H9 (cell line): ENCODE data around the gene CERS4. TPM values are rescaled to one million over a fixed set of nuclear protein-coding genes. Genes with fewer than 3 reads are reported as not detected.

Source experiments
- DNase-seq: peaks from one replicate; pipeline ENCODE4 v3.0.0-alpha.2; 2017
- H2AFZ ChIP-seq: one replicate; pipeline ENCODE4 v1.6.1; 2013; ENCODE audit warnings: mild to moderate bottlenecking, low read length, control low read depth, moderate library complexity
- H2AK5ac ChIP-seq: 2 replicates; pipeline ENCODE4 v1.6.1; 2013; ENCODE audit warnings: low read length, control low read depth, mixed read lengths; ENCODE audit not compliant: insufficient read length
- H2BK120ac ChIP-seq: one replicate; pipeline ENCODE4 v1.6.1; 2013; ENCODE audit warnings: low read depth, mild to moderate bottlenecking, low read length, control low read depth, inconsistent platforms; ENCODE audit not compliant: poor library complexity, severe bottlenecking
- H2BK12ac ChIP-seq: 2 replicates; pipeline ENCODE4 v1.6.1; 2013; ENCODE audit warnings: low read length, control low read depth, mixed read lengths, low read depth; ENCODE audit not compliant: insufficient read length
- H2BK15ac ChIP-seq: 2 replicates; pipeline ENCODE4 v1.6.1; 2013; ENCODE audit warnings: low read depth, low read length, control low read depth
- H2BK20ac ChIP-seq: one replicate; pipeline ENCODE4 v1.6.1; 2013; ENCODE audit warnings: low read depth, mild to moderate bottlenecking, low read length, control low read depth, inconsistent platforms; ENCODE audit not compliant: poor library complexity, severe bottlenecking
- H2BK5ac ChIP-seq: 2 replicates; pipeline ENCODE4 v1.6.1; 2013; ENCODE audit warnings: low read length, control low read depth, mixed read lengths; ENCODE audit not compliant: insufficient read length
- H3K14ac ChIP-seq: 2 replicates; pipeline ENCODE4 v1.6.1; 2013; ENCODE audit warnings: low read length, control low read depth; ENCODE audit not compliant: insufficient read depth
- H3K18ac ChIP-seq: 2 replicates; pipeline ENCODE4 v1.6.1; 2013; ENCODE audit warnings: low read depth, mild to moderate bottlenecking, mixed read lengths, low read length, control low read depth; ENCODE audit not compliant: insufficient read length
- H3K23ac ChIP-seq: 2 replicates; pipeline ENCODE4 v1.6.1; 2013; ENCODE audit warnings: low read length, control low read depth, mixed read lengths, low read depth; ENCODE audit not compliant: insufficient read length
- H3K23me2 ChIP-seq: 2 replicates; pipeline ENCODE4 v1.6.1; 2013; ENCODE audit warnings: low read depth, mild to moderate bottlenecking, mixed read lengths, low read length, control low read depth; ENCODE audit not compliant: insufficient read length, poor library complexity, severe bottlenecking
- H3K27ac ChIP-seq: 2 replicates; pipeline ENCODE4 v1.5.1; 2013; ENCODE audit warnings: low read length, control low read depth, mixed read lengths, low read depth; ENCODE audit not compliant: insufficient read length
- H3K27me3 ChIP-seq: 2 replicates; pipeline ENCODE4 v1.6.1; 2013; ENCODE audit warnings: low read length, control low read depth, inconsistent platforms; ENCODE audit not compliant: insufficient read depth
- H3K4ac ChIP-seq: 2 replicates; pipeline ENCODE4 v1.6.1; 2013; ENCODE audit warnings: low read depth, mild to moderate bottlenecking, control low read depth, inconsistent platforms, low read length, moderate library complexity
- H3K4me1 ChIP-seq: 2 replicates; pipeline ENCODE4 v1.6.1; 2013; ENCODE audit warnings: low read length, control low read depth, inconsistent platforms; ENCODE audit not compliant: insufficient read depth
- H3K4me2 ChIP-seq: 2 replicates; pipeline ENCODE4 v1.6.1; 2013; ENCODE audit warnings: low read length, control low read depth, mixed read lengths; ENCODE audit not compliant: insufficient read length, insufficient read depth
- H3K56ac ChIP-seq: 2 replicates; pipeline ENCODE4 v1.6.1; 2013; ENCODE audit warnings: low read depth, mild to moderate bottlenecking, mixed read lengths, low read length, control low read depth; ENCODE audit not compliant: insufficient read length
- H3K79me1 ChIP-seq: 2 replicates; pipeline ENCODE4 v1.6.1; 2013; ENCODE audit warnings: low read depth, mild to moderate bottlenecking, moderate library complexity, low read length, control low read depth, inconsistent platforms; ENCODE audit not compliant: insufficient read depth, poor library complexity, severe bottlenecking
- H3K79me2 ChIP-seq: 2 replicates; pipeline ENCODE4 v1.6.1; 2013; ENCODE audit warnings: low read length, control low read depth, inconsistent platforms; ENCODE audit not compliant: insufficient read depth
- H3K9ac ChIP-seq: 2 replicates; pipeline ENCODE4 v1.6.1; 2013; ENCODE audit warnings: low read length, control low read depth, mixed read lengths; ENCODE audit not compliant: insufficient read length; ENCODE audit errors: extremely low read depth
- H3K9me3 ChIP-seq: one replicate; pipeline ENCODE4 v1.6.1; 2013; ENCODE audit warnings: low read depth, low read length, inconsistent platforms; ENCODE audit not compliant: control insufficient read depth
- H3T11ph ChIP-seq: one replicate; pipeline ENCODE4 v1.6.1; 2013; ENCODE audit warnings: mild to moderate bottlenecking, low read length, control low read depth, inconsistent platforms
- H4K20me1 ChIP-seq: one replicate; pipeline ENCODE4 v1.6.1; 2013; ENCODE audit not compliant: control insufficient read depth, insufficient read length, insufficient read depth
- H4K5ac ChIP-seq: 2 replicates; pipeline ENCODE4 v1.6.1; 2013; ENCODE audit warnings: low read depth, mild to moderate bottlenecking, mixed read lengths, low read length, control low read depth; ENCODE audit not compliant: insufficient read length
- H4K8ac ChIP-seq: replicated peaks from 2 replicates; pipeline ENCODE4 v1.6.1; 2013; ENCODE audit warnings: low read length, control low read depth, mixed read lengths, low read depth; ENCODE audit not compliant: insufficient read length
- H4K91ac ChIP-seq: 2 replicates; pipeline ENCODE4 v1.6.1; 2013; ENCODE audit warnings: low read depth, mild to moderate bottlenecking, moderate library complexity, mixed read lengths, low read length, control low read depth; ENCODE audit not compliant: insufficient read length
- H3K27ac Mint-ChIP-seq, 3 experiments: 2 replicates in 2 of 3; 3 replicates in 1 of 3; pipeline ENCODE4 v1.8.0; 2020 to 2021; ENCODE audit warnings: mixed read lengths in 3 of 3, mild to moderate bottlenecking in 1 of 3, moderate library complexity in 1 of 3
- H3K27me3 Mint-ChIP-seq: 2 replicates; pipeline ENCODE4 v1.8.0; 2021; ENCODE audit warnings: low read depth, mild to moderate bottlenecking, moderate library complexity, mixed read lengths
- H3K36me3 Mint-ChIP-seq, 3 experiments: 2 replicates in 2 of 3; 3 replicates in 1 of 3; pipeline ENCODE4 v1.8.0; 2020 to 2021; ENCODE audit warnings: low read depth in 3 of 3, mixed read lengths in 3 of 3; ENCODE audit not compliant: insufficient read depth in 1 of 3
- H3K4me1 Mint-ChIP-seq, 2 experiments: 2 replicates each; pipeline ENCODE4 v1.8.0; 2020; ENCODE audit warnings: mixed read lengths in 2 of 2
- H3K4me3 Mint-ChIP-seq, 2 experiments: 2 replicates in 1 of 2; 3 replicates in 1 of 2; pipeline ENCODE4 v1.8.0; 2020 to 2021; ENCODE audit warnings: mild to moderate bottlenecking in 2 of 2, mixed read lengths in 2 of 2, moderate library complexity in 1 of 2
- H3K9me3 Mint-ChIP-seq, 2 experiments: 2 replicates in 1 of 2; 3 replicates in 1 of 2; pipeline ENCODE4 v1.8.0; 2020; ENCODE audit warnings: mild to moderate bottlenecking in 2 of 2, mixed read lengths in 2 of 2, moderate library complexity in 1 of 2
- CTCF ChIP-seq: fragments of 200-600 bp; sonication (generic); conservative IDR thresholded peaks from 3 replicates; pipeline ENCODE4 v1.8.0; 2021; ENCODE audit warnings: antibody characterized with exemption, mild to moderate bottlenecking
- WGBS: extraction: QIAGEN DNeasy Blood & Tissue Kit; methylation state at CpG from one replicate; pipeline ENCODE4 v1.1.7; 2013; ENCODE audit warnings: missing lambda C conversion rate, low lambda C conversion rate, mixed read lengths; ENCODE audit not compliant: insufficient read length; ENCODE audit errors: extremely low coverage; 5-methylcytosine and 5-hydroxymethylcytosine counted together
- total RNA-seq: library from RNA; stranded (reverse); gene quantifications from 2 replicates; pipeline ENCODE4 v1.2.1, GENCODE V29; 2021

CERS4 gene
- total RNA-seq, 1 experiment from 2014 or later, result 62.6 TPM

DNA sequence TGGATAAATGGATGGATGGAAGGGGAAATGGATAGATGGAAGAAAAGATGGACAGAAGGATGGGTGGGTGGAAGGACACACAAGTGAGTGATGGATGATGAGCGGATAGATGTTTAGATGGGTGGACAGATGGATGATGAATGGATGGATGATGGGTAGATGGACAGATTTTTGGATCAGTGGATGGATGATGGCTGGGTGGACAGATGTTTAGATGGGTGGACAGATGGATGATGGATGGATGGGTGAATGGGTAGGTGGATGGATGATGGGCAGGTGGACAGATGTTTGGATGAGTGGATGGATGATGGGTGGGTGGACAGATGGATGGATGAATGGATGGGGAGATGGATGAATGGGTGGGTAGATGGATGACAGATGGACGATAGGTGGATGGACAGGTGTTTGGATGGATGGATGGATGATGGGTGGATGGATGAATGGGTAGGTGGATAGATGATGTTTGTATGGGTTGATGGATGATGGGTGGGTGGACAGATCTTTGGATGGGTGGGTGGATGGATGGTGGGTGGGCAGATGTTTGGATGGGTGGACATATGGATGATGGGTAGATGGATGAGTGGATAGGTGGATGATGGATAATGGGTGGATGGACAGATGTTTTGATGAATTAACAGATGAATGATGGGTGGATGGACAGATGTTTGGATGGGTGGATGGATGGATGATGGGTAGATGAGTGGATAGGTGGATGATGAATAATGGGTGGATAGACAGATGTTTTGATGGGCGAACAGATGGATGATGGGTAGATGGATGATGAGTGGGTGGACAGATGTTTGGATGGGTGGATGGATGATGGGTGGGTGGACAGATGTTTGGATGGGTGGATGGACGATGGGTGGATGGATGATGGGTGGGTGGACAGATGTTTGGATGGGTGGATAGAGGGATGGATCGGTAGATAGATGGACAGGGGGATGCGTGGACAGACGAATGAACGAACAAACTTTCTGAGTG is 39.5 kb downstream of the CERS4 start:
- Histone ChIP-seq H4K8ac (no peak overlapping the region), H3K14ac (no peak overlapping the region), H3K79me1 (no peaks in the 10 kb centered on the region), H3K9ac (no peak overlapping the region), H2AFZ (no peak overlapping the region), H4K5ac (no peak overlapping the region), H3K4ac (no peak overlapping the region), H3K4me2 (no peak overlapping the region), H3T11ph (no peak overlapping the region), H3K27me3 (no peaks in the 10 kb centered on the region), H3K27ac (no peak overlapping the region), H4K91ac (no peak overlapping the region), H2BK120ac (no peak overlapping the region), H3K79me2 (peaks cover 3% of the 10 kb centered on the region; the same call in 1 of the 2 replicates), H3K18ac (no peak overlapping the region), H3K4me1 (no peaks in the 10 kb centered on the region), H2BK15ac (no peak overlapping the region), H3K23me2 (no peaks in the 10 kb centered on the region), H3K9me3 (no peaks in the 10 kb centered on the region), H2BK20ac (no peak overlapping the region), H3K23ac (no peak overlapping the region), H2AK5ac (no peak overlapping the region), H3K56ac (no peak overlapping the region), H2BK5ac (no peak overlapping the region), H2BK12ac (no peak overlapping the region), H4K20me1 (no peaks in the 10 kb centered on the region)
- 100% methylated on average over 2 of the region's 8 CpGs for WGBS
- Mint-ChIP-seq H3K27ac (no peak overlapping the region), H3K4me3 (no peak overlapping the region), H3K36me3 (peaks cover 17 to 22% (median 21%) of the 10 kb centered on the region in 3 experiments; a peak in 6 of 7 replicates), H3K9me3 (peaks cover 1 to 2% of the 10 kb centered on the region in 2 experiments; a peak in 2 of 5 replicates), H3K27me3 (no peaks in the 10 kb centered on the region), H3K4me1 (peaks cover 3 to 7% of the 10 kb centered on the region in 2 experiments; a peak in 1 of 4 replicates)
- no peak for DNase-seq
- TF ChIP-seq CTCF, result no peak
